Embryonic facial prominence (tissue), 1 donor: ENCODE data around the gene VMP1.
"Not testable (repeated sequence)": the region's sequence is repeated elsewhere in the genome, so short reads cannot be mapped to it uniquely, and the experiment has no call there.

Source experiments
- DNase-seq: peaks from one replicate; pipeline ENCODE4 v3.0.0-alpha.2; 2016; ENCODE audit errors: extremely low spot score

VMP1 gene

GRCh38 chr17:59840329-59841090 lies 133.1 kb downstream of the VMP1 start:
- no peak for DNase-seq

GRCh38 chr17:59841091-59841881 lies 133.8 kb downstream of the VMP1 start:
- not testable (repeated sequence) for DNase-seq

GRCh38 chr17:59841882-59842263 lies 134.4 kb downstream of the VMP1 start:
- DNase-seq, result not testable (repeated sequence)

- DNase-seq, result no peak
Measured at GRCh38 chr17:59842901-59843652, 135.6 kb downstream of the VMP1 start.

- DNase-seq, result no peak
Measured at GRCh38 chr17:59844884-59845594, 137.6 kb downstream of the VMP1 start.

GRCh38 chr17:59845595-59846393 lies 138.3 kb downstream of the VMP1 start:
- DNase-seq, result no peak

- peak; percentile 52 for DNase-seq
Measured at GRCh38 chr17:59846394-59847165, 139.1 kb downstream of the VMP1 start.

- DNase-seq, result no peak
Measured at GRCh38 chr17:59848385-59848668, 140.9 kb downstream of the VMP1 start.

GRCh38 chr17:59848778-59849177 lies 141.3 kb downstream of the VMP1 start:
- no peak for DNase-seq

GRCh38 chr17:59850311-59850710 lies 142.9 kb downstream of the VMP1 start:
- not testable (repeated sequence) for DNase-seq

GRCh38 chr17:59851439-59852375 lies 144.3 kb downstream of the VMP1 start:
- no peak for DNase-seq

- DNase-seq, result not testable (repeated sequence)
Measured at GRCh38 chr17:59852847-59853167, 145.4 kb downstream of the VMP1 start.

- no peak for DNase-seq
Measured at GRCh38 chr17:59853168-59853918, 145.9 kb downstream of the VMP1 start.

GRCh38 chr17:59853919-59854729 lies 146.7 kb downstream of the VMP1 start:
- not testable (repeated sequence) for DNase-seq

GRCh38 chr17:59856859-59857794 lies 149.7 kb downstream of the VMP1 start:
- DNase-seq, result no peak

- no peak for DNase-seq
Measured at GRCh38 chr17:59858167-59858816, 150.8 kb downstream of the VMP1 start.
